GM21360 (cell line): ENCODE data around the gene SCN2A.
"Not testable (repeated sequence)": the region's sequence is repeated elsewhere in the genome, so short reads cannot be mapped to it uniquely, and the experiment has no call there.

Experiments used
- ATAC-seq: cut with Tn5 transposase; IDR thresholded peaks from one replicate; pipeline ENCODE4 v1.9.1; 2021; ENCODE audit warnings: mild to moderate bottlenecking, moderate library complexity; ENCODE audit not compliant: unreplicated experiment

The SCN2A gene

GRCh38 chr2:165251366-165251765 lies 12.2 kb downstream of the SCN2A start:
- ATAC-seq: no peak

- no peak for ATAC-seq
Observed at GRCh38 chr2:165253178-165253577, 14.0 kb downstream of the SCN2A start.

- no peak for ATAC-seq
Observed at GRCh38 chr2:165256618-165257017, 17.4 kb downstream of the SCN2A start.

GRCh38 chr2:165260347-165260746 lies 21.1 kb downstream of the SCN2A start:
- ATAC-seq: not testable (repeated sequence)

- peak; percentile 59 for ATAC-seq
Observed at GRCh38 chr2:165268754-165269153, 29.5 kb downstream of the SCN2A start.

- no peak for ATAC-seq
Observed at GRCh38 chr2:165273176-165273575, 34.0 kb downstream of the SCN2A start.

- no peak for ATAC-seq
Observed at GRCh38 chr2:165274698-165275097, 35.5 kb downstream of the SCN2A start.

- ATAC-seq: no peak
Observed at GRCh38 chr2:165275932-165276331, 36.7 kb downstream of the SCN2A start.

- ATAC-seq: no peak
Observed at GRCh38 chr2:165277295-165277694, 38.1 kb downstream of the SCN2A start.

GRCh38 chr2:165277860-165278656 lies 38.8 kb downstream of the SCN2A start:
- ATAC-seq: no peak

GRCh38 chr2:165280356-165280755 lies 41.1 kb downstream of the SCN2A start:
- ATAC-seq: no peak

GRCh38 chr2:165281387-165281786 lies 42.2 kb downstream of the SCN2A start:
- no peak for ATAC-seq

- no peak for ATAC-seq
Observed at GRCh38 chr2:165283342-165283741, 44.1 kb downstream of the SCN2A start.

GRCh38 chr2:165287094-165287778 lies 48.0 kb downstream of the SCN2A start:
- ATAC-seq: no peak

- ATAC-seq: no peak
Observed at GRCh38 chr2:165289069-165289468, 49.9 kb downstream of the SCN2A start.

- ATAC-seq: peak; percentile 100
Observed at GRCh38 chr2:165293440-165294420, 54.5 kb downstream of the SCN2A start.

- ATAC-seq: no peak
Observed at GRCh38 chr2:165294912-165295311, 55.7 kb downstream of the SCN2A start.

GRCh38 chr2:165295643-165296042 lies 56.4 kb downstream of the SCN2A start:
- no peak for ATAC-seq

- no peak for ATAC-seq
Observed at GRCh38 chr2:165305391-165306096, 66.3 kb downstream of the SCN2A start.

- no peak for ATAC-seq
Observed at GRCh38 chr2:165307317-165307716, 68.1 kb downstream of the SCN2A start.

GRCh38 chr2:165311949-165312348 lies 72.7 kb downstream of the SCN2A start:
- ATAC-seq: no peak
